ENCODE results near the gene VAV2.

The VAV2 gene

DNA sequence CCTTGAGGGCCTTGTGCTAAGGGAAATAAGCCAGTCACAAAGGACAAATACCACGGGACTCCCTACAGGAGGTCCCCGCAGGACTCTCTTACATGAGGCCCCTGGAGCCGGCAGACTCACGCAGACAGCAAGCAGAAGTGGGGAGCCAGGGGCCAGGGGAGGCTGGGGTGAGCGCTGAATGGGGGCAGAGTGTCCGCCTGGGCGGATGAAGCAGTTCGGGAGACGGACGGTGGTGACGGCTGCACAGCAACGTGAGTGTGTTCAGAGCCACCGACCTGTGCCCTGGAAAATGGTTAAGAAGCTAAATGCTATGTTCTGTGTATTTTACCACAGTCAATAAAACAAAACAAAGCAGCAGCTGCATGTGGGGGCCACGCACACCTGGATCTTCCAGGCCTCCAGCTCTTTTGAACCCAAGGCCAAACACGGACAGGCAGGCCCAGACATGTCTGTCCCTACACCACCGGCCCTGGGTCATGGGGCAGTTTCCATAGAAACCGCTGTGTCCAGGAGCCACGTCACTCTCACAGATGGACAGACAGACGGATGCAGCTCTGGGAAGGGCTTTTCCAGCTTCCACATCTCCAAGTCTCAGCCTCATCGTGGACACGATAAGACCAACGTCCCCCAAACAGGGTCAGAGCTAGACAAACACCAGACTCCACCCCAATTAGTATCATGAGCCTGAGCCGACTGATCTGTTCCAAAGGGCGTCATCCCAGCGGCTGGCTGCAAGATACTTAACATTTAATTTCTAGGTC lies 103.9 kb downstream of the VAV2 start:
- no peak for DNase-seq

DNA sequence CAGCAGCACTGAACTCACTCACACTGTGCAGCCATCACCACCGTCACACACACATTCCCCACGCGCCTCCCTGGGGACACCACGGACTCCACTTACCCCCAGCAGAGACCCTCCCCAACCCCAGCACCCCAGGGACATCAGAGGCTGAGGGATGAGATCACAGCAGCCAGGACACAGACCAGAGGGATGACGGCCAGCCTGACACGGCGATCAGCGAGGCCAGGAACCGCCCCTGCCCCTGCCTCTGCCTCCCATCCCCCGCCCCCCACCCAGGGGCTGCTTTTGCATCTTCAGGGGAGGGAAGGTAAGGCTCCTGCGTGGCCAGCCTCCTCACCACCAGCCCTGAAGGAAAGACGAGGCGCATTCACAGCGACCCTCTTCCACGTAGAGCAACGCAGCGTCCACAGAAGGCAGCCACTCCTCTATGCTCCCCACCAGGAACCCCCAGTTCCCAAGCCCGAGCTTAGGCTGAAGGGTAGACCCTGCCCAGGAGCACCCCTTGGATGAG lies 104.5 kb downstream of the VAV2 start:
- DNase-seq: no peak

DNA sequence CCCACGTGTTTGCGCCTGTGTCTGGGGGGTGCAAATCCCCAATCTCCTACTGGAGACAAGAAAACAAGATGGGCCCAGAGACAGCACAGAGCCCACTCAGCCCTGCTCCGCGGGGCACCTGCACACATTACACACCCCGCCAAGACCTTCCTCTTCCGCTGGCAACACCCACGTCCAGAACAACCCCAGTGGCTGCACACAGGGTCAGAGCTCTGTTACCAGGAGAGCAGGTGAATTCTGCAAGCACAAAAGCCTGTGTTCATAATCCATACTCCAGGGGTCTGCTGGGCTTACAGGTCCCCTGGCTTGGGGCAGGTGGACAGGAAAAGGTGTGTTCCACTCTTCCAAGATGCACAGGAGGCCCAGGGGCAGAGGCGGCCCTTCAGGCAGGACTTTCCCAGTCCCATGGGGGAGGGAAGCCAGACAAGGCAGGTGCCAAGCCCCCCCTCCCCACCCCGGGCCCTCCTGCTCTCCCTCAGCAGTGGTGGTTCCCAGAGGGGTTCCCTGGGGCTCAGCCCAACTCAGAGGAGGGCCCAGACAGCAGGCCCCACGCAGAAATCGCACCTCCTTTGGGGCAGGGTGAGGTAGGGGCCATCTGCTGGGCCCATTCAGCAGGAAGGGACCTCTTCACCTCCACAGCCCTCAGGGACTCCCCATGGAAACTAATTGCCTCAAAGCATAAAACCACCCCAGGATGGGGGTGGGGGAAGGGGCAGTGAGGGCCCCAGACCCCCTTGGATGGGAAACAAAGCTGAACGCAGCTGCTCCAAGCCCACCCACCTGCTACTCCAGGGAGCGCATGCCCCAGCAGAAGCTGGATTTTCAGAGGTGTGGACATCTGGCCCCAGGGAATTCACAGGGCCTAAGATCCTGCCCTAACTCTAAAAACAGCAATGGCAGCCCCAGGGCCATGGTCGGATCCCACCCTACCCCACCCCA lies 105.3 kb downstream of the VAV2 start:
- no peak for DNase-seq

DNA sequence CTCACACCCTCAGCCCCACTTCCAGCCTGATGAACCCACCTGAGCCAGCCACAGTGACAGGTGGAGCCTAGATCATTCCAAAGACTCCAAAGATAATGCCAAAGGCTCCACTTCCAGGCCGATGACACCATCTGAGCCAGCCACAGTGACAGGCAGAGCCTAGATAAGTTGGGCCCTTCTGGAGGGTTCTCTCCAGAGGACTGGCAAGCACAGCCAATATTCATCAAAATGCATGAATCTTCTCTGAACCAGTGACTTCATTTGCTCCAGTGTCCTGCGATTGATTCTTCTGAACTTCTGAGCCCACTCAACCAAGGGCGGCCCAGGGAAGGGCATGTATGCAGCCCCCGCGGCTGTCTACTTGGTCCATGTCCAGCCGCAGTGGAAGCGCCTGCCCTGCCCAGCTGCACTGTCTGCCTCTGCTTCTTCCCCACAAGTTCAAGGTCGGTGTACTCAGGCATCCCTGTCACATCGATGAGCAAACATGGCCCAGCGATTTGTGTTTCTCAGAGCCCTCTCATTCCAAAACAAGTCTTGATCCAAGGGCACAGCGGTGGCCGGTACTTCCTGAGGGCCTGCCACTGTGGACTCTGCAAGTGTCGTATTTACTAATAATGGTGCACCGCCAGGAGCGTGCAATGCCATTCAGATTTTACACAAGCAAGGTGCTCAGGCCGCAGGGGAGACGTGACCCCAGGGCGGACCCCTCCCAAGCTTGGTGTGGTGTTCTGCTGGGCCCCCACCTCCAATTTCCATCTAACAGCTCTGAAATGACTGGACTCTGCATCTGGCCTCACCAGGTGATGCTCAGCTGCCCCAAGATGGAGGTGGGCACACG lies 107.0 kb downstream of the VAV2 start:
- no peak for DNase-seq

DNA sequence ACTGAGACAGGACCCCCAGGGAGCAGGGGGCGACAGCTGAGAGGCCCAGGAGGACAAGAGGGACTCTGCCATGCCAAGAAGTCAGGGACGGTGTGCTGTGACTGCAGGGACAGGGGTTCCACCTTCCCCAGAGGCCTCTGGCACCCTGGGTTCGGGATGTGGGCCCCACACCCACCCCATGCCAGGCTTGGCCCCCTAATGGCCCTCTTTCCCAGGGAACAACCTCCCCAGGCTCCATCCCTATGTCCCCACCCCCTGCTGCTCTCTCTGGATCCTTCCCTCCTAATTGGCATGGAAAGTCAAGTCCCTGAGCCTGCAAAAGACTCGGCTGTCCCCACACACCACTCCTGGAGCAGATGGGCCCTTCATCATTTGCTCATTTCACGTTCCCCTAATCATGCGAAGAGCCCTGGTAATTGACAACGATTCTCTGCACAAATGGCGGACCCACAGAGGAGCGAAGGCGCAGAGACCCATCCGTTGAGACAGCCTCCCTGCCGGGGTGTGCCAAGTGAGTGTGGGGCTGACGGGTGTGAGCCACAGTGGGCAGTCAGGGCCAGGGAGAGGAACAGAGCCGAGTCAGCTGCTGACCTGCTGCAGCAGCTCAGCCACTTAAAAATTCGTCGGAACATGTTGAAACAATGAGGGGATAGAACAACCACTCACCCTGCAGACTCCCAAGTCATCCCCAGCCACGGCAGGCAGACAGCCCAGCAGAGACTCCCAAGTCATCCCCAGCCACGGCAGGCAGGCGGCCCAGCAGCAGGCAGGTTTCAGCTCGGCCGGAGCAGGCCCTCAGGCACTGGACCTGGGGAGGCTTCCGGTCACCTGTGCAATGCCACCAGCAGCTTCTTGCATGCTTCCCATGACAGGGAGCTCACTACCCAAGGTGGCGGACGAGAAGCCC lies 109.0 kb downstream of the VAV2 start:
- no peak for DNase-seq

DNA sequence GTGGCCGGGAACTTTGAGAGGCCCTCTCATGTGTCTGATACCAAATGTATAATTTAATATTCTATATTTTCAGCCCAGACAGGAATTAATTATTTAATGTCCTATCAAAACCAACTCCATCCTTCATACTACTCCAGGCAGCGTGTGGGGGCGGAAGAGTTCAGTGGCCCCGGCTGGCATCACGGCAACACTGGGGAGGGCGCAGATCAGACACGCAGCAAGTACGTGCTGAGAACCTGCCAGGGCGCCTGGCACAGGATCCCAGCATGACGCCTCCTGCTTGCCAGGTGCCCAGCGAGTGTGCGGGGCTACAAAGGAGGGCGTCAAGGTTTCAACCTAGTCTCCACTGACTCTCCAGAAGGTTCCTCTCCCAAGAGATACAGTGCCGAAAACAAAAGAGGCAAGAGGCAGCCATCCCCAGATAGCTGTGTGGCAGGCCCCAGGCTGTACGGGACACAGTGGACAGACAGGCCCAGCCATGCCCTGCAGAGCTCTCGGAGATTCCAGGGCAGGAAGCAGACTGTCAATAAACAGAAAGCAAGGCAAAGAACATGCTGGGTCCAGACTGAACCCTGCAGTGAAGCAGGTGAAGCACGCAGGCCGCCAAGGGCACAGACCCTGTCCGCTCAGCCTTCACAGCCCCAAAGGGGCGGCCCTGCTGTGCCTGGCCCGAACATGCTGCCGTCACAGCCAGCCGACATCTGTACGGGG lies 110.3 kb downstream of the VAV2 start:
- no peak for DNase-seq

DNA sequence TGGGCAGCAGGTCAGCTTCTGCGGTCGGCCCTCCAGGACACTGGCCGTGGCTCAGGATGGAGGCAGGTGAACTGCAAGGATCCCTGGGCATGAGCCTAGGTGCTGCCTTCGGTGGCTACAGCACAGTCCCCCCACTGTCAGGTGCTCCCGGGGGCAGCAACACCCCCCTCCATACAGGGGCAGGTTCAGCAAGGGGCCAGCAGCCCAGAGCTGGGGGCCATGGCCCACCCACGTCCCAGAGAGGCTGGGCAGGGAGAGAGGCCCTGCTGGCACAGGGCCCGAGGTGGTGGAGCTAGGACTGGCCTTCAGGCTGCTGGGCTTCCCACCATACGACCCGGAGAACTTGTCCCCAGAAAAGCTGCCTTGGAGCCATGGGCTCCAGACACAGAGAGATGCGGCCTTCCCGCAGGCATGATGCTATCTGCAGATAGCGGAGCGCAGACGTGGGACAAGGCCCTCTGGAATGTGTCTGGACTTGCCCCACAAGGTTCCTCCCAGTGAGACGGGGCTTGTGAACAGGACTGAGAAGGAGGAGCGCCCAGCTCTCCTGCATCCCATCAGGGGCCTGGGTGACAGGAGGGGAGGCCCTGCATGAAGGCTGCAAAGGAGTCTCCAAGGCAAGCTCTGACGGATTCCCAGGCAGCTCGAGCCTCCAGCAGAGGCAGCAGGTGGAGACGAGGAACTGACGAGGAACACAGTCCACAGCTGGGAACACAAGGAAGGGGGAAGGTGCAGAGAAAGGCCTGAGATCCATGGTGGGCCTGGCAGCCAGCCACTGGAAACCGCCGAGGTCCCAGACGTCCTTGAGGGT lies 111.1 kb downstream of the VAV2 start:
- DNase-seq: no peak

DNA sequence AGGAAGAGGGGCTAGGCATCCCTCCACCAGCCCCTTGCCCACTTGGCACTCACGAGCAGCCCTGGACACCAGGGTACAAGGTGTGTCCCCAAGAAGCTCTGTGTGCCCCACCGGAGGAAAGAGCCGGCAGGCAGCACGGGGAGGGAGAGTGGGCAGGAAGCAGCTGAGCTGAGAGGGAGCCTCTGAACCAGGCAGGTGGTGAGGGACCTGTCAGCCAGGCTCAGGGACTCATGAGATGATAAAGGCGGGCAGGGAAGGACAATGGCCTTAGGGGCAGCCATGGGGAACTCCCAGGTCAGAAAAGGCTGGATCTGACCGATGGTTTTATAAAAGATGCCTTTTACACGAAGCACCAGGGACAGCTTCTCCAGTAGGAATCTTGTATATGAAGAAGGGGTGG lies 112.0 kb downstream of the VAV2 start:
- no peak for DNase-seq

DNA sequence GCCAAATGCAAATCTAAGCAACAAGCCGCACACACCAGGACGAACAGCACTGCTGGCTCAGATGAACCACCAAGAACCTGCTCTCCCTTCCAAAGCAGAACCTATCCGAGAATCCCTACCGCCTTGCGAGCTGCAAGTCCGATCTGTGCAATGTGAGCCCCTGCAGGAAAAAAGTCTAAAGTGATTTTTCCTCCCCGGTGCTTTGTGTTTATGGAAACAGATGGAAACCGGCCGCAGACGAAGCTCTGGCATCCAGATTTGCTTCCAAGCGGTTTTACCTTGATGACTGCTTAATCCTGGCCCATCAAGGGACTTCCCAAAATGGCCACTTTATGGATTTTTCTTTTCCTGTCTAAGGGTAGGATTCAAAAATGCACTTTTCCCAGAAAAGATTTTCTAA lies 112.5 kb downstream of the VAV2 start:
- no peak for DNase-seq

DNA sequence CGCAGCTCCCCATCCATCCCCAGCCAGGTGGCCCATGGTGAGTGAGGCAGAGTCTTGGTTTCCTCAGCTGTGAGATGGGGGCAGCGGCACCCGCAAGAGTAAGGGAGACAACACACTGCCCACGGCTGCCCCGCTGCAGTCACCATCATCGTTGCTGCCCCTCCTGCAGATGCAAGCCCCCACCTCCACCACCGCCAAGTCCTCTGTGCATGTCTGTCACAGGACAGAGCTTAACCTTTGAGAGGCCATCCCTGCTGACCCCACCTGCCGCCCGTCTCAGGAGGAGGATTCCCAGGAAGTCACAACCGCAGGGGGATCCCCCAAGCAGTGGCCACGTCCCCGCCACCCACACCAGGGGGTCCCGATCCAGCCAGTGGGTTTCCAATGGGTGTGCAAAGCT lies 113.7 kb downstream of the VAV2 start:
- DNase-seq: no peak

DNA sequence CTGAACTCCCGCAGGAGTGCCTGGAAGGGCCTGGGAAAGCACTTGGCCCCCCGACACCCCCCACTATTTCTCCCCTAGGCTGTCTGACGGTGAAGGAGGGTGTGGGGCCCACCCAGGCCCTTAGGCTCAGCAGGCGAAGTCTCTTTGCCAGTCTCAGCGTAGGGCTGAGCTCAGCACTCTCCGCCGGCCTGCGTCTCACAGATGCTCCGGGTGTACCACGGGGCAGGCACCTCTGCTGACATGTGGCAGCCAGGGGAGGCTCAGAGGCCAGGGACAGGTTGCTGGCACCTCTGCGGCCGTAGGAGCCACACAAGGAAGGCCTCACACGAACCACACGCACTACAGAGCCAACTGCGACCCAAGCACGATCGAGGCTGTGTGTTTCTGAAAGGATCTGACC lies 114.2 kb downstream of the VAV2 start:
- DNase-seq: no peak

DNA sequence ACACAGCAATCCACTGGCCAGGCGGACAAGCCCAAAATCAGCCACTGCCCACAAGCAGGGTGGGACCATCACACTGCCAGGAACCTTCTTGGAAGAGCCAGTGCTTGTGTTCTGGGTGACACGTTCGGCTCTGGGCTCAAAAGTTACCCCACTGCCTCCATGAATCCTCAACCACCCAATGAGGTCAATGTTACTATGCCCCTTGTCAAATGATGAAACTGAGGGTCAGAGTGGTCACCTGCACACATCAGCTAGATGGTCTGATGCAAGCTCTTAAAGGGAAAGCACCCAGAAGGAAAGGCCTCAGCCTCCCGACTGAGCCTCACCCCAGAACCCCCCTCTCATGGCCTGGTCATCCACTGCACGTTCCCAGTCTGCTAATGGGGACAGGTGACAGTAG lies 114.8 kb downstream of the VAV2 start:
- no peak for DNase-seq

DNA sequence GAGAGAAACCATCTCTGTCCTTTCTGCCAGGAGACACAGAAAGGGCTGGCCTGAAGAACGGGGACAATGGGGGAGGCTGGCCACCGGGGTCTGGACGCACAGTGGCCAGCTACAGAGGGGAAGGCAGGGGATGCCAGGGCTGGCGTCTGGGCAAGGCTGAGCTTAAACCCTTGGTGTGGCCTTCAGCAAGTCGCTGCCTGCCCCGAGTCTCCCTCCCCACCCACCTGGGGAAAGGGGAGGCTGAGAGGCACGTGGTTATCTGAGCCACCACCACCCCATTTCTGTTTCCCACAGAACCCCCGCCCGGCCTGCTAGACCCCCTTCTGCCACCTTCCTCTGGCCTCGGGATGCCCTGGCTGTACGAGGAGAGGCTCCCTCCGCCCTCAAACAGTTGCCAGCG lies 115.3 kb downstream of the VAV2 start:
- DNase-seq: no peak

DNA sequence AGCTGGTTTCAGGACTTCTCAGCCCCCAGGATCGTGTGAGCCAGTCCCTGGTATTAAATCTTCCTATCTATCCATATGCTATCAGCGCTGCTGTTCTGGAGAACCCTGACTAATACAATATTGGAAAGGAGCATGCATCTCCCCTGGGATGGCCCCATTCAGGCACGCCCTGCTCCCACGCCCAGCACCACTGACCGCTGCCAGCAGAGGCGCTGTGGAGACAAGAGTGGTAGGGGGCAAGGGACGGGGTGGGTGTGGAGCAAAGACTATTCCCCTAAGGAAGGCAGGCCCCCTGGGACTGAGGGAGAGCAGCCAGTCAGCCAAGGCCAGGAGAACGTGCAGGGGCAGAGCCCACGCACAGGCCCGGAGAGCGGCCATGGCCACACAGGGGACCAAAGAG lies 116.0 kb downstream of the VAV2 start:
- no peak for DNase-seq

DNA sequence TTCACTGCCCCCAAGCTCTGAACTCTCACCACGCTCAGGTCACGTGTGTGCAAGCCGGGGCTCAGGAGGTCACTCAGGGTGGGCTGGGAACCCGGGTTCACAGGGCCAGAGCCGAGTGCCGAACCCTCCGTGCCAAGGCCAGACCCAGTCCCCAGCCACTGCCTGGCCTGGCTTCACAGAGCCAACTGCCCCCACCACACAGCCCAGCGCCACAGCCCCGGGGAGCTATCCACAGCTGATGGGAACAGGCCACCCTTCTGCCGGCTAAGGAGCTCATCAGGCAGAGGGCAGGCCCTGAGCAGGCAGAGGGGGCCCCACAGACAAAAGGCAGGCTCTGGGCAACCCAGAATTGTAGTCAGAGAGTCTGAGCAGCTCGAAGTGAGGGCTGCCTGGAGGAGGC lies 117.0 kb downstream of the VAV2 start:
- no peak for DNase-seq

DNA sequence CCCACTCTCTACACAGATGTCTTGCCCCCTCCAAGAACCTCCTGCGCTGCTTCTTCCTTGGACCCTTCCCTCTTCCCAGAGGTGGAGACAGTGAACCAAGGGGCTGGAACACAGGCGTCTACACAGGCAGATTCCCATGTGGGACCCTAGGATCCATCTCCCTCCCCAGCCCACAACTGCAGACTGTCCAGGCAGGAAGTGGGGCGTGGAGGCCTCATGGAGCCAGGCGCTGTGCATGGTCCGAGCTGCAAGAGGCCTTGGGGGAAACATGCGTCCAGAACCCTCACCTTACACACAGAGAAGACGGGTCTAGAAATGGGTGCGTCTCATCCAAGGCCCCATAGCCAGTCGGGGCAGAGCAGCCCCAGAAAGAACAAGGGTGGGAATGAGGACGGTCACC lies 117.5 kb downstream of the VAV2 start:
- no peak for DNase-seq

DNA sequence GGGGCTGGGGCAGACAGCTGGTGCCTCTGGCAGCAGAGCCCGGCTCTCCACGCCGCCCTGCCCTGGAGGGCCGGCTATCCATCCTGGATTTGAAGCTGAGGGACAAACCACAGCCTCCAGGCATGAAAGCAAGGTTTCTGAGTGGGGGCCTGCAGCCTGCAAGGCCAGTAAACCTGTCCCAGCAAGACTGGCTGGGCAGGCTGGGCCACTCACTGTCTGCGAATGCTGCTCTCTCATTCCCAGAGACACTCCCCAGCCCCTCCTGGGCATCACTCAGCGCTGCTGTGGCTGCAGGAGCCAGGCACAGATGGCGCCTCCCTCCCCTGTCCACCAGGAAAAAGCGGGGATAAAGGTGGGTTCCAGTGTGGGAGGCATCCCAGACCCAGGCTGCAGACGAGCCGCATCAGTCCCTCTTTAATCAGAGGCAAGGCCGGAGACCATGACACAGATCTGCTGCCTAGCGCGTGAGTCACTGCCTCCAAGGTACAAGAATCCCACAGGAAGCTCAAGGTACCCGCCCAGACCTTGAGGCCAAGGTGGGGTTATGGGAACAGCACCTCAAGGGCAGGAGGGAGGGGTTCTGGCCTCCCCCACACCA lies 118.0 kb downstream of the VAV2 start:
- no peak for DNase-seq

DNA sequence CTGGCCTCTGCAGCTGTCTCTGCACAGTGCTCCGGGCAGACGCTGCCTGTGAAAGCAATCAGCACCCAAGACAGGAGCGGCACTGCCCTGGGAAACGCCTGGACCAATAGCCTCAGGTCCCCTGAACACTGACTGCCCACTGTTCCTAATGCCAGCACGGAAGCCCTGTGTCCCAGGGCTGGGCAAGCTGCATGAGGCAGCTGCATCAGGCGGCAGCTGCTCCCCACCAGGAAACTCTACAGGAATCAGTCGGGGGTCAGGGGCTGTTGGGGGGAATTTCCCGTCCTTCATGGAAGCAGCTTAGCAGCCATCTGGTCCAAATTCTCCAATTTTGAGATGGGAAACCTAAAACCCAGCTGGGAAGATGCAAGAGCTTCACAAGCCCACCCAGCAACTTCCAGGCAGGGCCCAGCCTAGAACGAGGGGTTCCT lies 118.6 kb downstream of the VAV2 start:
- no peak for DNase-seq

DNA sequence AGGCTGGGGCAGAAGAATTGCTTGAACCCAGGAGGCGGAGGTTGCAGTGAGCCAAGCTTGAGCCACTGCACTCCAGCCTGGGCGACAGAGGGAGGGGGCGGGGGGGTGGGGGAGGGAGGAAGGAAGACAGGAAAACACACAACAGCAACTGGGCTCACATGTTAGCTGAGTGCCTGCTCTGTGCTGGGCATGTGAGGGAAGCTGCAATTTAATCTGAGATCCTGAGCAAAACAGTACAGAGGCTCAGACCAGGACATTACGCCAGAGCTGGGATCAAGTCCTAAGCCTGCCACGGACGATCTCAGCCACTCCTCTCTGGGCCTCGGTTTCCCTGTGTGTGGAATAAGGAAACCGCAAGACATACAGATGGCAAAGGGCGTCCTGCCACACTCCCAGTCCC lies 119.1 kb downstream of the VAV2 start:
- DNase-seq: no peak
